Erythroblast (primary cell): ENCODE measurements around the gene MACC1.

ENCODE experiments used
- DNase-seq, 2 experiments: peaks; one replicate each; lab custom pipeline; 2025; lab: John Stamatoyannopoulos, UW
- GATA1 ChIP-seq: IDR thresholded peaks from 2 replicates; pipeline ENCODE4 v1.6.1; 2011; ENCODE audit warnings: low read depth, mild to moderate bottlenecking, control low read depth, low read length, moderate library complexity
- POLR2A ChIP-seq: IDR thresholded peaks from 2 replicates; pipeline ENCODE4 v1.6.1; 2011; ENCODE audit warnings: mild to moderate bottlenecking, low read length

Gene MACC1

DNA sequence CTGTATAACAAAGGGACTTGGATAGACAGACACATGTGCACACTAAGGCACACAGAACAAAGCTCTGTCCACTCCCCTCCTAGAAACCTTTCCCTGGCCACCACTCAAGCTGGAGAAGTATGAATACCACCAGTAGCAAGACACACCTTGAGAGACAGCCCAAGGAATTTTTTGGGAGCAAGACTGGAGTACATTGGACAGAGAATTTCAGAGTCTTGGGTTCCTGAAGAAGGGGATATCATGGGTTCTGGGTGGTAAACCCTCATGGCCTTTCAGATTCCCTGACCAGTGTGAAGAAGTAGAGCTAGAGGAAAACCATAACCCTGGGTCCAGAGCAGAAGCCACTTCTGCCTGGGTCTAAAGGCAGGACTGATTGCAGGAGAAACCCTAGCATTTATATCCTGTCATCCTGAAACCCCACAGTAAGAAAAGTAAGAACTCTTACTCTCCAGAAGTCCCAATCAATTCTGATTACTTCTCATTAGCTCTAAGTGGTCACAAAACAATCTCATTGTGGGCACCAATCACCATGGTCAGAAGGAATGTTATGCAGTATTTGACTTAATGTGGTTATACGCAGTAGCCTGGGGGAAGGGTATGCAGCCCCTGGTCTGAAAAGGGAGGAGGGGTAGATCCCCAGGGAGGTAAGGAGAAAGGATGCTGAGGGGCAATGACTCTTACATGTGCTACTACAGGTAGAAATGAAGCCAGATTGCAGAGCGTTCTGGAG, 20.4 kb upstream of the MACC1 start:
- no peak for DNase-seq
- no peak for TF ChIP-seq GATA1
- no peak for TF ChIP-seq POLR2A

DNA sequence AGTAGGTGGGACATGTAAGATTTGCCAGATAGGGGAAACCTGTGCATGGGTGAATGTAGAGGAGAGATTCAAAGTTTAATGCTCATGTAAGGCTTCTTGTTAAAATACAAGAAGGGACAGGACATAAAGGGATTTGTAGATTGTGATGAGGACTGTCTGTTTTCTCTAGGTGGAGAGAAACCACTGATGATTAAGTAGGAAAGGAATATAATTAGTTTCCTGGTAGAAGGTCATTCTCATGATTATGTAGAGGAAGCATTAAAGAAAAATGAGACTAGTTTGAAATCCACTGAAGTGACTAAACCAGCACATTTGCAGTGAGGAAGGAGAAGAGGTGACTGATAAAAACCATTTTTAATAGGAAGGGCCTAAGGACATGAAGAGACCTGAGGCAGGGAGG, 19.6 kb upstream of the MACC1 start:
- TF ChIP-seq POLR2A = no peak
- no peak for TF ChIP-seq GATA1
- no peak for DNase-seq

DNA sequence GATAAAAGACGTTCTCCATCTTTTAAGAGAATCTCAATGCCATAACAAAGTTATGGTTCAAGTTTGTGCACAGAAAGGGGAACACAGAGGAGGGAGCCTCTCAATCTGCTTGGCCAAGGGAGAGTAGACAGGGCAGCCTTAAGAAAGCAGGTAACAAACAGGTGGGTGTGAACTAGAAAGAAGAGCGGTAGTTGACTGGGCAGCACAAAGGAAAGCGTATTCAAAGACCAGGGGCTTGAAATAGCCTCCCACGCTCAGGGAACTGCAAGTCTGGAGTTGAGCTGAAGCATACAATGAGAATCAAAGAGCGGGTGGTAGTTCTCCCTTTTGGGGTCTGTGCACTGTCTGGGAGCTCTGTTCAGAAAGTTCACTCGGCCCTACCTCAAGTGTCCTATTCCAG, 18.9 kb upstream of the MACC1 start:
- DNase-seq = no peak
- TF ChIP-seq POLR2A = no peak

DNA sequence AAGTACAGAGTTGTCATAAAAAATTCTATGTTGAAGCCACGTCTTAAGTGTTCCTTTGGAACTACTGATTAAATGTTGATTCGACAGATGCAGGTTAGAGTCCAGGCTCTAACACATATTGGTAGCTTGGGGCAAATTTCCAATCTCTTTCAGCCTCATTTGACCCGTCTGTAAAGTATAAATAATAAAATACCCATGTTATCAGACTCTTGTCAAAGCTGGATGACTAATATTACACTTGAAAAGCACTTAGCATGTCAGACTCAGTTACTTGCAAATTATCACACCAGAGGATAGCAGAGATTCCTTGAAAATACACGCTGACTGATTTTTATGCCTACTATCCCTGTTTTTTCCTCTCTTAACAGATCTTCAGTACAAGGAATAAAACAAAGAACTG, 18.1 kb upstream of the MACC1 start:
- no peak for TF ChIP-seq GATA1
- TF ChIP-seq POLR2A = no peak
- no peak for DNase-seq

DNA sequence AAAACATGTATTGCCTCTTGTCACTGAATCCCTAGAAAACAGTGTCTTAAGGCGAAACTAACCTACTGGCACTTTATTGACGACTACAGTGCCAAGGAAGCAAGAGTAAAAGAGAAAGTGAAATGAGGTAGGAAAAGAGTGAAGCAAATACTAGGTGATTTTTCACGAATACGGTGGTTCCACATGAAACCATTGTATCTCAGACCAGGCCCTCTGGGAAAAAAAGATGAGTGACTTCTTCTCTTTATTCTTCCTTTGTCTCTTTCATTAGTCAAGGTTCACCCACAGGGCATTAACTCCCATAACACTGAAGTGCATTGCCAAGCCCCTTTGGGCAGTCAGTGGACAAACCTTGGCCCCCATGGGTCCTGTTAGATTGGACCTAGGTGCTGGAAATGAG, 16.2 kb upstream of the MACC1 start:
- no peak for TF ChIP-seq POLR2A
- no peak for TF ChIP-seq GATA1
- no peak for DNase-seq

DNA sequence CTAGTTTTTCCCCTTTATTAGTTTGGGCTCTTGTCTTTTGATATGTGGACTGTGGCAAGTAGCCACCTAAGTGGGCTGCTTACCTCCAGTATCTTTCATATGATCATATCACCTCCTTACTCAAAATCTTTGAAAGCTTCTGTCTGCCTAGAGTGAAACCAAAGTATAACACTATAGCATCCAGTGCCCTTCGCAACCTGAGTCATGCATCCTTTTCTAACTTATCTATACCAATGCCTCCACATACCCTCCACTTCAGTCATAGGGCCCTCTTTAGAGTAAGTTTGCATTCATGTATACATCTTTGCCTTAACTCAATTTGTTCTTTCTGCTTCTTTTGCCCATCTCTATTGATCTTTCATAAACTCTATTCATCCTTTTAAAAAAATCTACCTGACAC, 15.7 kb upstream of the MACC1 start:
- no peak for DNase-seq
- no peak for TF ChIP-seq GATA1
- TF ChIP-seq POLR2A = no peak

DNA sequence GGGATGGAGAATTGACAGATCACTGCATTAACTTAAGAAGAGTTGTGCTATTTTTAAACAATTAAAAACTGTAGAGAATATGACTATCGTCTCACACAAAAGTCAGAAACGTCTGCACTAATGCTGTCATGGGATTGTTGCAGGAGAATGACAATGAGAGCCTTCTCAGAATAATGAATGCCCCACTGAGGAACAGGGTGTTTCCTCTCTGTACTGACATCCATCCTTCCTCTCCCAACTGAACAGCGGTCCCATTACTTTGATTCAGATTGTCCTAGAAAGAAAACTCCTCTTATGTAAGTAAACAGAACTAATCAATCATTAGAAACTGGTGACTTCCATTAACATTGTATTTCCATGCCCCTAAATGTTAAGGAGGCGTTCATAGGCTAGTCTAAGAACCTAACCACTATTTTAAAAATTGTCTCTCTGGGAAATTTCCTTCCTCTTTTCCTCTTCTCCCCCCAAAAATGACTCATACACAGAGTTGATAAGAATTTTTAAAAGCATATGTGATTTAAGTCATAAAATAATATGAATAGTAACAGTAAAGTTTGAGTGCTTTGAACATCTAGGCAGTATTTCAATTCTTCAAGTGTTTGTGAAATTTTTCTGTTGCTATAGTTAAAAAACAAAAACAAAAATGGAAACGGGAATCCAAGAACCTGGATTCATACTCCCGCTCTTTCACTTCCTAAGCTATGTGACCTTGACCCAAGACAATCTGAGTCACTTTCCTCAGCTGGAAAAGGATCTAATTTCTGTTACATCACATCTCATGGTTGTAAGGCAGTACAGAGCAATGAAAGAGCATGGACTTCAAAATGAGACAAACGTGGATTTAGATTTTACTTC, 12.7 kb upstream of the MACC1 start:
- no peak for TF ChIP-seq GATA1
- DNase-seq = no peak

DNA sequence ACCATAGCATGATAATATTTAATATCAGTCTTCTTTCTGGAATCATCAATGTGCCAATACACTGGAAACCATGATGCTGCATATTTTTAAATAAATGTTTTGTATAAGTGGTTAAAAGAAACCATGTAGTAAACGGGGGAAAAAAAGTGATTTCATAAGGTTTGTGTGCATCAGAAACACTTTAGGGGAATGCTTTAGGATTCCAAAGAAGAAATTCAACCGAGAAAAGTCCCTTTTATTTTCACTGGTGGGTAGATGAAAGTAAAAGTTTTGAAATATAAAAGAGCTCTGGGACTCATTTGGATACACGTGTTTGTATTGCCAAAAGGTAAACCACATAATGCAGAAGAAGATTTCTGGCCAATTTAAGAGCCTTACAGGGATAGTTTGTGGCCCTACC, 11.9 kb upstream of the MACC1 start:
- TF ChIP-seq GATA1 = no peak
- TF ChIP-seq POLR2A = no peak

DNA sequence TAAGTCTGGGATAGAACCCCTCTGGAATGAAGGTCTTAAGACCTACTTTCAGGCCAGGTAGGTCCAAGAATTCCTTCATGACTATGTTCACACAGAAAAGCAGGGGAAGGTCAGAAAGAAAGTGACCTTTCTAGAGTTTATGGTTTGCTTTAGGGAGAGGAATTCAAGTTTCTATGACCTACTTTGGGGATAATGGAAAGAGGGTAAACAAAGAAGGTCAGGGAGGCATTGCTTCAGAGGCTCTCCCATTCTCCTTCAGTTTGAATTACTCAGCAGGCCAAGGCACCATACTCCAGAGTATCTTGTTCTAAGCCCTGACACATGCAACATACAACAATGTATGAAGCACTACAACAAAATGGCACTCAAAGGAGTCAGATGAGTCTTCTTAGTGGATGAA, 11.5 kb upstream of the MACC1 start:
- TF ChIP-seq GATA1 (no peak), POLR2A (no peak)
- no peak for DNase-seq

More for the DNA sequence above, 11.9 kb upstream of the MACC1 start:
- DNase-seq = no peak

DNA sequence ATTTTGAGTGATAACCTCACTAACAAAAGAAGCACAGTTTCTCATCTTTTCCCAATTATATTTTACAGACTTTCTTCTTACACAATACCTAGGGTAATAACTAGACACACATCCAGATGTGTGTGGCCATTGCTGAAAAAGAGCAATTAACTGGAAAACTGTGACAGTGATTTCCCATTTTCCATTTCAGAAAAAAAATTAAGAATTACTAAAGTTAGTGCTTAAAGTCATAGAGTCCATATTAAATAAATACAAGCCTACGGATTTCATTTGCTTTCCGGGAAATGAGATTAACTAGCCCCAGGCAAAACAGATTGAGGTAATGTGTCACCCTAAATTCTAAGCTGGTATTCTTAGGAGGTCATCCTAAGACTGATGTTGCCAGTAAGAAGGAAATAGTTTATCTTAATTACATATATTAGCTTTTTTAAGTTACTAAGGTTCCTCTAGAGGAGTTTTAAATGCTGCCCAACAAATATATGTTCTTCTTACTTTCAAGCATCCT, 10.2 kb upstream of the MACC1 start:
- no peak for DNase-seq
- TF ChIP-seq POLR2A (no peak), GATA1 (no peak)

DNA sequence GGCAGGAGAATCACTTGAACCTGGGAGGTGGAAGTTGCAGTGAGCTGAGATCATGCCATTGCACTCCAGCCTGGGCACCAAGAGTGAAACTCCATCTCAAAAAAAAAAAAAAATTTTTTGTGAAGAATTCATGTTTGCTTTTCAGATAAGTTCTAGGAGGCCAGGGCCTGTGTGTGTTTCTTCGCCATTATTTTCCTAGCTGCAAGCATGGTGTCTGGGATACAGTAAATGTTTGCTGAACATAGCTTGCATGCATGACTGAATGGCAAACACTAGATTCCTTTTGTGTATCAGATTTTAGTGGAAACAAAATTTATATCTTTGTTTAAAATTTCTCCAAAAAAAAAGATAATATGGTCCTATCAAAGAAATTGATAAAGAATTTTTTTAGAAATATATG, 9.7 kb upstream of the MACC1 start:
- no peak for TF ChIP-seq GATA1
- TF ChIP-seq POLR2A = no peak
- DNase-seq = no peak

DNA sequence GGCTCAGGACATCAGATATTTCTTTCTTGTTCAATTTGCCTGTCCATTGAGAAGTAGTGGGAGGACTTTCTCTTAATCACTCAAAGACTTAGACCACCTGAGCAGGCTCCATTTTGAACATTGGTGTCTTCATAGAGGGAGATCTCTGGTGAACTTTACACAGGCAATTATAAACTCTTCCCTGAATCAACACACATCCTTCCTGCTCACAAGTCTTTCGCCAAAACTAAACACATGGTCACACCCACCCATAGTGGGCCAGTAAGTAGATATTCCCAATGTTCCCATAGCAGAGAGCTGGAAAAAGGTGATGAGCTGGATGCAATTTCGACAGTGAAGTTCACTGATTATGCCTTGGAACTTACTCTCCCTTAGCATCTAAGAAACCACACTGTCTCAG, 8.2 kb upstream of the MACC1 start:
- TF ChIP-seq POLR2A (no peak), GATA1 (no peak)
- no peak for DNase-seq

DNA sequence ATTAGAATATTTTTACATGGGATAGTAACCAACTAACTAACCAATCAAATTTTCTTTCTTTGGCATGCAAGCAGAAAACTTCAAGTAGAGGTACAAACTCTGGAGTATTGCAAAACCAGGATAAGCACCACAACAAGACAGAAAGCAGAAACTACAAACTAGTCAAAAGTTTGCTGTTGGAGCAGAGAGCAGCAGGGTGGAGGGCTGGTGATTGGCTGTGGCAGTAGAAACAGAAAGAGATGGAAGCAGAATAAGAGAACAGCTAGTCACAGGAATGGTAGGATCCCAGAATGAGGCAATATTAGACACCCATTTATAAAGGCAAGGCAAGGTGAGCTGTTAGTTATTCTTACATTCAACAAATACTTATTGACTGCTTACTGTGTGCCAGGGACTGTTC, 6.8 kb upstream of the MACC1 start:
- no peak for TF ChIP-seq POLR2A
- no peak for TF ChIP-seq GATA1
- DNase-seq = peak in 1 of 2 experiments; percentile 11

DNA sequence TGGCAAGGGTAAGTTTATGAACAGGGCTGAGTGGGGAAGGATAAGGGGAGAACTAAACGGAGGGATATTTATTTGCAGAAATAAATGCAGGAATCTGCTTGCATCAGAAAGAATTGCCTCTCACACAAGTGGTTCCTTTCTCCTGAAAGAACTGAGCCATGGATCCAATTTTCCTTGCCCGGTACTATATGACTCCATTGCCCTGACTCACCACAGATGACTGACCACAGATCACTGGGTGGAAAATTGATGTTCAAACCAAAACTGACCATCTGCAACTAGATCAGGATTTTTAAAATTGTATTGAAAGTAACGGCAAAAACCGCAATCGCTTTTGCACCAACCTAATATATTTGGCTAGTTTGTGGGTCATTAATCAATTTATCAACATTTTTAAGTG, 6.2 kb upstream of the MACC1 start:
- DNase-seq = no peak
- TF ChIP-seq GATA1 (no peak), POLR2A (no peak)

DNA sequence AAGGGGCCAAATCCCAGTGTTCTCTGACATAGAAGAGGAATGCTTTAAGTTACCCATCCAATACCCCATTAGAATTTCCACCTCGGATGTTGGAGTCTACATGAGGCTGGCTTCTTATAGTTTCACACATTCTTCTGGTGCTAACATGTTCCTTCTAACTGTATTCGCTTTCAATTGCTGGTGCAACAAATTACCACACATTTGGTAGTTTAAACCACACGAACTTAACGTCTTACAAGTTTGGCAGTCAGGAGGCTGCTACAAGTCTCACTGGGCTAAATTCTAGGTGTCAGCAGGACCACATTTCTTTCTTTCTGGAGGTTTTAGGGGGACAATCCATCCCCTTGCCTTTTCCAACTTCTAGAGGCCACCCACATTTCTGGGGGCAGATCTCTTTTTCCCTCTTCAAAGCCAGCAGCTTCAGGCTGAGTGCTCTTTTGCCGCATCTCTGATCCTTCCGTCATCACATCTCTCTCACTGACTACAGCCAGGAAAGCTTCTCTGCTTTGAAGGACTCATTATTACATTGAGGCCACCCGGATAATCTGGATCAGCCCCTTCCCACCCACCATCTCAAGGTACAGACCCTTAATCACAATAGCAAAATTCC, 5.1 kb upstream of the MACC1 start:
- TF ChIP-seq GATA1 = no peak
- no peak for TF ChIP-seq POLR2A
- peak in 1 of 2 experiments; percentile 7 for DNase-seq
